Muscle layer of colon (tissue), 2 donors: ENCODE data around the gene TRMT5.

Source experiments
- H3K27ac ChIP-seq: one replicate; pipeline ENCODE4 v1.7.0; 2013; ENCODE audit warnings: low read depth, mild to moderate bottlenecking, low read length, moderate library complexity
- H3K27me3 ChIP-seq, 2 donors: one replicate each; pipeline ENCODE4 v1.7.0; 2013; ENCODE audit warnings: low read length in 2 of 2, mild to moderate bottlenecking in 2 of 2; ENCODE audit not compliant: insufficient read depth in 2 of 2, control insufficient read depth in 1 of 2
- H3K36me3 ChIP-seq: one replicate; pipeline ENCODE4 v1.7.0; 2013; ENCODE audit warnings: mild to moderate bottlenecking, low read length; ENCODE audit not compliant: insufficient read depth
- H3K4me1 ChIP-seq: one replicate; pipeline ENCODE4 v1.7.0; 2013; ENCODE audit warnings: mild to moderate bottlenecking, low read length; ENCODE audit not compliant: insufficient read depth
- H3K4me3 ChIP-seq, 2 donors: one replicate each; pipeline ENCODE4 v1.7.0; 2013; ENCODE audit warnings: low read length in 2 of 2, low read depth in 1 of 2, mild to moderate bottlenecking in 1 of 2, moderate library complexity in 1 of 2
- H3K9ac ChIP-seq: one replicate; pipeline ENCODE4 v1.7.0; 2013; ENCODE audit warnings: low read length
- H3K9me3 ChIP-seq: one replicate; pipeline ENCODE4 v1.7.0; 2013; ENCODE audit warnings: mild to moderate bottlenecking, low read length
- donor health status: abdominal sarcoma.
- donor health status: Adenocarcinoma of cecum.

TRMT5 gene

GRCh38 chr14:60981633-60982455 lies 965 bp upstream of the TRMT5 start:
- peak overlapping the region; percentile 59 for H3K27ac ChIP-seq
- peak overlapping the region; percentile 75 for H3K9ac ChIP-seq
- peak overlapping the region; percentile 84 to 95 for H3K4me3 ChIP-seq
- no peaks in the 10 kb centered on the region for H3K27me3 ChIP-seq
- H3K36me3 ChIP-seq = peaks cover 9% of the 10 kb centered on the region
- no peaks in the 10 kb centered on the region for H3K9me3 ChIP-seq
- peaks cover 25% of the 10 kb centered on the region for H3K4me1 ChIP-seq

GRCh38 chr14:60977847-60978246 lies 3.0 kb downstream of the TRMT5 start:
- no peak overlapping the region for H3K27ac ChIP-seq
- H3K4me3 ChIP-seq = no peak overlapping the region
- H3K36me3 ChIP-seq = no peaks in the 10 kb centered on the region
- H3K27me3 ChIP-seq = no peaks in the 10 kb centered on the region
- peaks cover 25% of the 10 kb centered on the region for H3K4me1 ChIP-seq
- H3K9me3 ChIP-seq = no peaks in the 10 kb centered on the region
- H3K9ac ChIP-seq = no peak overlapping the region

DNA sequence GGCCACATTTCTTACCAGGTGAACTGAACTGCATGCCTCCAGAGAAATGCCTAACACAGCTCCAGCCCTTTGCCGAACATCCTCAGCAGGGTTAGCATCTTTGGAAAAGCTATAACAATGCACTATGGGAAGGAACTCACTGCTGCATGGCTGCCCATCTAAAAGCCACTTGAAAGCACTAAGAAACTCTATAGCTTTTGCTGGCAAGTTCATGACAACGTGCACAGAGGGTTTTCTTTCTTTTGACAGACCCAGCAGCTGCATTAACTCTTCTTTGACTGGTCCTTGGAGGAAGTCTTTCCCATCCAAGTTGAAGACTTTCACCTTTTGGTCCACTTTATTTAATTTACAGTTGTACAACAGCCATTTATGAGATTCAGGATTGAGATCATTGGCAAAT lies 5.3 kb downstream of the TRMT5 start:
- Histone ChIP-seq H3K4me1 (peaks cover 17% of the 10 kb centered on the region), H3K27ac (no peak overlapping the region)

DNA sequence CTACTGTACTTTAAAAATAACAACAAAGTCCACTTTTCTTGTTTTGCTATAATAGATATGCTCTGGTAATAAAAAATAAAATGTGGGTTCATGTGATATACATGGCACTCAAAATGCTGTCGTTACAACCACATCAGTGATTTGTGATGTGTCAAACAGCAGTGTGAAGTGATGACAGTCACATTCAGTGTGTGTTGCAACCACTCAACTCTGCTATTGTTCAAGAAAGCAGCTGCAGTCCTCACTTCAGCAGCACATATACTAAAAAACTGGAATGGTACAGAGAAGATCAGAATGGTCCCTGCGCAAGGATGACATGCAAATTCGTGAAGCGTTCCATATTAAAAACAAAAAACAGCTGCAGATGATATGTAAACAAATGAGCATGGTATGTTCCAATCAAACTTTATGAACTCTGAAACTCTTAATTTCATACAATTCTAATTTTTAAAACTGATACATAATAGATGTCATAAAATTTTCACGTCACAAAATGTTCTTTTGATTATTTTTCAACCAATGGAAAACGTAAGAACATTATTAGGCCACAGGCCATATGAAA lies 6.7 kb downstream of the TRMT5 start:
- H3K4me3 ChIP-seq = no peak overlapping the region
- H3K27me3 ChIP-seq = no peaks in the 10 kb centered on the region
- H3K4me1 ChIP-seq = peaks cover 9% of the 10 kb centered on the region
- H3K36me3 ChIP-seq = no peaks in the 10 kb centered on the region
- H3K27ac ChIP-seq = no peak overlapping the region
- H3K9me3 ChIP-seq = no peaks in the 10 kb centered on the region
- H3K9ac ChIP-seq = no peak overlapping the region

More for the DNA sequence above, 5.3 kb downstream of the TRMT5 start:
- H3K27me3 ChIP-seq = no peaks in the 10 kb centered on the region
- no peak overlapping the region for H3K9ac ChIP-seq
- no peaks in the 10 kb centered on the region for H3K9me3 ChIP-seq
- no peaks in the 10 kb centered on the region for H3K36me3 ChIP-seq
- no peak overlapping the region for H3K4me3 ChIP-seq

DNA sequence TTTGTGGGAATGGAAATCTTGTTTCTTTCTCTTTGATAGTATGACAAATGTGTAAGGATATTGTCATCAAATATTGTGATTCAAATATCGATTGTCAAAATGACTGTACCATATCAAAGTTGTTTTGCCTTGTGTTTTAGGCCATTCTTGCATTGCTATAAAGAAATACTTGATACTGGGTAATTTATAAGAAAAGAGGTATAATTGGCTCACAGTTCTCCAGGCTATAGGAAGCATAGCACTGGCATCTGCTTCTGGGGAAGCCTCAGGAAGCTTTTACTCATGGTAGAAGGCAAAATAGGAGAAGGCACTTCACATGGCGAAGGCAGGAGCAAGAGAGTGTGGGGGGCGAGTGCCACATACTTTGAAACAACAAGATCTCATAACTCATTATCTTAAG lies 7.8 kb downstream of the TRMT5 start:
- Histone ChIP-seq H3K27ac (no peak overlapping the region), H3K27me3 (no peaks in the 10 kb centered on the region), H3K4me3 (no peak overlapping the region), H3K9me3 (no peaks in the 10 kb centered on the region), H3K36me3 (no peaks in the 10 kb centered on the region), H3K9ac (no peak overlapping the region), H3K4me1 (peaks cover 6% of the 10 kb centered on the region)

GRCh38 chr14:60972295-60972694 lies 8.6 kb downstream of the TRMT5 start:
- H3K27ac ChIP-seq = no peak overlapping the region
- no peaks in the 10 kb centered on the region for H3K36me3 ChIP-seq
- no peaks in the 10 kb centered on the region for H3K9me3 ChIP-seq
- H3K27me3 ChIP-seq = no peaks in the 10 kb centered on the region
- H3K4me1 ChIP-seq = no peaks in the 10 kb centered on the region
- no peak overlapping the region for H3K9ac ChIP-seq
- H3K4me3 ChIP-seq = no peak overlapping the region

GRCh38 chr14:60971271-60971670 lies 9.6 kb downstream of the TRMT5 start:
- H3K9ac ChIP-seq = no peak overlapping the region
- no peak overlapping the region for H3K4me3 ChIP-seq
- no peaks in the 10 kb centered on the region for H3K27me3 ChIP-seq
- H3K27ac ChIP-seq = no peak overlapping the region
- no peaks in the 10 kb centered on the region for H3K36me3 ChIP-seq
- no peaks in the 10 kb centered on the region for H3K9me3 ChIP-seq
- no peaks in the 10 kb centered on the region for H3K4me1 ChIP-seq

- no peak overlapping the region for H3K27ac ChIP-seq
- H3K9ac ChIP-seq = no peak overlapping the region
These were observed 10.7 kb downstream of the TRMT5 start for GRCh38 chr14:60970146-60970545.

DNA sequence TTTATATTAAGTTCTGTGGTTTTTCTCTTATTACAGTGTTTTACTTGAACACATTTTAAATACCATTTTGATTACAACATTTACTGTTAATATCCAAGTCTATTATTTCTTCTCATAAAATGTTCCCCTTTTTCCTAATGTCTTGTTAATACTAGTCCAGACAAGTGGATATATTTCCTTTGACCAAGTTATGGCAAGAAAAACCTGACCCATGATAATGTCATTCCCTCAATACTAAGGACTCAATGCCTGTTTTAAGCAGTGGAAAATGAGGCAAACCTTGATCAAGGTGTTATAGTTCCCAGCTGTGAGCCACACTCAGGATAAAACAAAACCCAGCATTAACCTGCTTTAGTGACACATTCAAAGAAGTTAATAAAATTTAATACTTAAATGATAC lies 12.2 kb downstream of the TRMT5 start:
- Histone ChIP-seq H3K27ac (no peak overlapping the region), H3K27me3 (no peaks in the 10 kb centered on the region), H3K9me3 (no peaks in the 10 kb centered on the region), H3K9ac (no peak overlapping the region), H3K36me3 (no peaks in the 10 kb centered on the region), H3K4me3 (no peak overlapping the region), H3K4me1 (no peaks in the 10 kb centered on the region)

More at GRCh38 chr14:60970146-60970545, 10.7 kb downstream of the TRMT5 start:
- H3K4me1 ChIP-seq = no peaks in the 10 kb centered on the region
- H3K9me3 ChIP-seq = no peaks in the 10 kb centered on the region
- no peaks in the 10 kb centered on the region for H3K36me3 ChIP-seq
- H3K4me3 ChIP-seq = no peak overlapping the region
- H3K27me3 ChIP-seq = no peaks in the 10 kb centered on the region

DNA sequence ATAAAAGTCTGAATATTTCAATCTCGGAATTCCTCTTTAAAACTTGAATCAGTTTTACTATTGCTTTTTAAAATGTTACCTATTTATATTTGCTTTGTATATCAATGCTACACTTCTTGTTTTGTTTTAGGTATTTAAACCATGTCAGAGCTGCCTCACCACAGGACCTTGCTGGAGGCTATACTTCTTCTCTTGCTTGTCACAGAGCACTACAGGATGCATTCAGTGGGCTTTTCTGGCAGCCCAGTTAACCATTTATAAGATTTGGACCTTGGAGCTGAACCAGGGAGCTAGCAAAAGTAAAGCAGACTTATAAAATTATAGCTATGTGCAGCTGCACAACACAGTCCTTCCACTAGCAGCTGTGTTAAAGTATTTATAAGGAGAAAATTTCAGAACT lies 12.8 kb downstream of the TRMT5 start:
- Histone ChIP-seq H3K4me1 (no peaks in the 10 kb centered on the region), H3K4me3 (no peak overlapping the region), H3K9ac (no peak overlapping the region), H3K27me3 (no peaks in the 10 kb centered on the region), H3K36me3 (no peaks in the 10 kb centered on the region), H3K27ac (no peak overlapping the region), H3K9me3 (no peaks in the 10 kb centered on the region)

DNA sequence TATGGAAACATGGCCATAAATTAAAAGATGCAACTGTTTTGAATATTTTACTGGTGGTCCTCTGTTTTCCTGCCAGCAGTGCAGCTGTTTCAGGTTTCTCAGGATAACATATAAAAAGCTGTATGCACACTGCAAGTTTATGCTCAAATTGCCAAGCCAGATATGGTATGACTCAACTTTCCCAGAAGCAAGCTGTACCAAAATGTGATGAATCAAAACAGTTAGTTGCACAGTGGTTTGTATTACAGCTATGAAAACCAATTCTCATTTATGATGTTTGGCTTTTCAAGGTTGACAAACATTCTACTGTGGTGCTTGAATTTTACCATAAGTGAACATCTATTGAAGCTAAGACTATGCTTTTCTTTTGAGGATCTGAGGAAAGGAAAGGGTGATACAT lies 15.5 kb downstream of the TRMT5 start:
- Histone ChIP-seq H3K36me3 (no peaks in the 10 kb centered on the region), H3K27me3 (no peaks in the 10 kb centered on the region), H3K4me3 (no peak overlapping the region), H3K4me1 (no peaks in the 10 kb centered on the region), H3K27ac (no peak overlapping the region), H3K9me3 (no peaks in the 10 kb centered on the region), H3K9ac (no peak overlapping the region)

- H3K27me3 ChIP-seq = no peaks in the 10 kb centered on the region
- no peaks in the 10 kb centered on the region for H3K4me1 ChIP-seq
- H3K4me3 ChIP-seq = no peak overlapping the region
- H3K27ac ChIP-seq = no peak overlapping the region
- no peaks in the 10 kb centered on the region for H3K36me3 ChIP-seq
- no peaks in the 10 kb centered on the region for H3K9me3 ChIP-seq
- H3K9ac ChIP-seq = no peak overlapping the region
These were observed 16.0 kb downstream of the TRMT5 start for GRCh38 chr14:60964904-60965303.
